HEK293 (cell line): Measurements from ENCODE around the gene KIAA0825.

Experiments used
- KLF9 ChIP-seq: fragments of 450-650 bp; formaldehyde crosslinking; IDR thresholded peaks from 2 replicates; pipeline ENCODE4 v1.5.1; 2016; ENCODE audit warnings: missing biosample characterization, missing genetic modification characterization, low read depth
- SCRT1 ChIP-seq: fragments of 450-650 bp; formaldehyde crosslinking; IDR thresholded peaks from 2 replicates; pipeline ENCODE4 v1.5.1; 2016; ENCODE audit warnings: missing biosample characterization, missing genetic modification characterization, borderline replicate concordance
- SP7 ChIP-seq: fragments of 450-650 bp; formaldehyde crosslinking; IDR thresholded peaks from 2 replicates; pipeline ENCODE4 v1.5.1; 2016; ENCODE audit warnings: missing biosample characterization, missing genetic modification characterization
- TCF7L2 ChIP-seq: IDR thresholded peaks from 2 replicates; pipeline ENCODE4 v1.6.1; 2011; ENCODE audit warnings: low read depth, mild to moderate bottlenecking, inconsistent platforms, low read length, moderate library complexity, borderline replicate concordance
- TRIM28 ChIP-seq: IDR thresholded peaks from 2 replicates; pipeline ENCODE4 v1.6.1; 2011; ENCODE audit warnings: low read length, control low read depth, borderline replicate concordance
- ZNF175 ChIP-seq: fragments of 450-650 bp; formaldehyde crosslinking; IDR thresholded peaks from 2 replicates; pipeline ENCODE4 v1.5.1; 2016; ENCODE audit warnings: missing biosample characterization, missing genetic modification characterization
- ZNF223 ChIP-seq: fragments of 450-650 bp; formaldehyde crosslinking; IDR thresholded peaks from 2 replicates; pipeline ENCODE4 v1.5.1; 2016; ENCODE audit warnings: missing biosample characterization, missing genetic modification characterization
- ZNF76 ChIP-seq: fragments of 450-650 bp; formaldehyde crosslinking; IDR thresholded peaks from 2 replicates; pipeline ENCODE4; 2016; ENCODE audit warnings: low read depth, missing biosample characterization, missing genetic modification characterization, borderline replicate concordance
- TF ChIP-seq, protein P1 (sequence below): fragments of 450-650 bp; formaldehyde crosslinking; IDR thresholded peaks from 2 replicates; pipeline ENCODE4 v1.5.1; 2016; ENCODE audit warnings: missing biosample characterization, missing genetic modification characterization
- TF ChIP-seq, protein P2 (sequence below): fragments of 450-650 bp; formaldehyde crosslinking; IDR thresholded peaks from 2 replicates; pipeline ENCODE4 v1.5.1; 2016; ENCODE audit warnings: missing biosample characterization, missing genetic modification characterization
- TF ChIP-seq, protein P3 (sequence below): fragments of 450-650 bp; formaldehyde crosslinking; IDR thresholded peaks from 2 replicates; pipeline ENCODE4 v1.5.1; 2016; ENCODE audit warnings: missing biosample characterization, missing genetic modification characterization
- TF ChIP-seq, protein P4 (sequence below): fragments of 450-650 bp; formaldehyde crosslinking; IDR thresholded peaks from 2 replicates; pipeline ENCODE4 v1.5.1; 2016; ENCODE audit warnings: missing biosample characterization, missing genetic modification characterization
- TF ChIP-seq, protein P5 (sequence below): fragments of 450-650 bp; formaldehyde crosslinking; optimal IDR thresholded peaks from 2 replicates; pipeline ENCODE3; 2016; ENCODE audit warnings: missing biosample characterization, mild to moderate bottlenecking, missing genetic modification characterization

DNA sequence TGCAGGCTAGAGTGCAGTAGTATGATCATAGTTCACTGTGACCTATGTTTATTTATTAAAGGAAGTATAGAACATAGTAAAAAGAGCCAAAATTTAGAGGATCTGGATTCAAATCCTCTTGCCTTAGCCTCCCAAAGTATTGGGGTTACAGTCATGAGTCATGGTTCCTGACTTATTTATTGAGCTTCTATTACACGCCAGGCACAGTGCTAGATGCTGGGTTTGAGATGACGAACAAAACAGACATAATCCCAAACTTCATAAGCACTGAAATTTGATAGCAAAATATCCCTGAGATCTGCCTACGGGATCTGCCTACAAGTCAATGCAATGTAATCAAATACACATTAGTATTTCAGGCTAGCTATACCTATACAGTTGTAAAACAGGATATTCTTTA, 2.5 kb downstream of the KIAA0825 start:
- TF ChIP-seq TRIM28 = no peak
- TF ChIP-seq KLF9 (tag by site-specific recombination) = no peak
- no peak for TF ChIP-seq ZNF223 (tag by site-specific recombination)
- TF ChIP-seq, protein P1, sequence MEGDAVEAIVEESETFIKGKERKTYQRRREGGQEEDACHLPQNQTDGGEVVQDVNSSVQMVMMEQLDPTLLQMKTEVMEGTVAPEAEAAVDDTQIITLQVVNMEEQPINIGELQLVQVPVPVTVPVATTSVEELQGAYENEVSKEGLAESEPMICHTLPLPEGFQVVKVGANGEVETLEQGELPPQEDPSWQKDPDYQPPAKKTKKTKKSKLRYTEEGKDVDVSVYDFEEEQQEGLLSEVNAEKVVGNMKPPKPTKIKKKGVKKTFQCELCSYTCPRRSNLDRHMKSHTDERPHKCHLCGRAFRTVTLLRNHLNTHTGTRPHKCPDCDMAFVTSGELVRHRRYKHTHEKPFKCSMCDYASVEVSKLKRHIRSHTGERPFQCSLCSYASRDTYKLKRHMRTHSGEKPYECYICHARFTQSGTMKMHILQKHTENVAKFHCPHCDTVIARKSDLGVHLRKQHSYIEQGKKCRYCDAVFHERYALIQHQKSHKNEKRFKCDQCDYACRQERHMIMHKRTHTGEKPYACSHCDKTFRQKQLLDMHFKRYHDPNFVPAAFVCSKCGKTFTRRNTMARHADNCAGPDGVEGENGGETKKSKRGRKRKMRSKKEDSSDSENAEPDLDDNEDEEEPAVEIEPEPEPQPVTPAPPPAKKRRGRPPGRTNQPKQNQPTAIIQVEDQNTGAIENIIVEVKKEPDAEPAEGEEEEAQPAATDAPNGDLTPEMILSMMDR = no peak
- TF ChIP-seq, protein P2, sequence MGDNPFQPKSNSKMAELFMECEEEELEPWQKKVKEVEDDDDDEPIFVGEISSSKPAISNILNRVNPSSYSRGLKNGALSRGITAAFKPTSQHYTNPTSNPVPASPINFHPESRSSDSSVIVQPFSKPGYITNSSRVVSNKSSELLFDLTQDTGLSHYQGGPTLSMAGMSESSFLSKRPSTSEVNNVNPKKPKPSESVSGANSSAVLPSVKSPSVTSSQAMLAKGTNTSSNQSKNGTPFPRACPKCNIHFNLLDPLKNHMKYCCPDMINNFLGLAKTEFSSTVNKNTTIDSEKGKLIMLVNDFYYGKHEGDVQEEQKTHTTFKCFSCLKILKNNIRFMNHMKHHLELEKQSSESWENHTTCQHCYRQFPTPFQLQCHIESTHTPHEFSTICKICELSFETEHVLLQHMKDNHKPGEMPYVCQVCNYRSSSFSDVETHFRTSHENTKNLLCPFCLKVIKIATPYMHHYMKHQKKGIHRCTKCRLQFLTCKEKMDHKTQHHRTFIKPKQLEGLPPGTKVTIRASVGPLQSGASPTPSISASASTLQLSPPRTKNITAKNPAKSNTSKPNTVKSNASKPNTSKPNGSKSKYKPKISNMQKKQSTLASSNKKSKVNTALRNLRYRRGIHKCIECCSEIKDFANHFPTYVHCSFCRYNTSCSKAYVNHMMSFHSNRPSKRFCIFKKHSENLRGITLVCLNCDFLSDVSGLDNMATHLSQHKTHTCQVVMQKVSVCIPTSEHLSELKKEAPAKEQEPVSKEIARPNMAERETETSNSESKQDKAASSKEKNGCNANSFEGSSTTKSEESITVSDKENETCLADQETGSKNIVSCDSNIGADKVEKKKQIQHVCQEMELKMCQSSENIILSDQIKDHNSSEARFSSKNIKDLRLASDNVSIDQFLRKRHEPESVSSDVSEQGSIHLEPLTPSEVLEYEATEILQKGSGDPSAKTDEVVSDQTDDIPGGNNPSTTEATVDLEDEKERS (tag by site-specific recombination) = no peak
- no peak for TF ChIP-seq SP7 (tag by site-specific recombination)
- TF ChIP-seq TCF7L2 = no peak
- TF ChIP-seq, protein P3, sequence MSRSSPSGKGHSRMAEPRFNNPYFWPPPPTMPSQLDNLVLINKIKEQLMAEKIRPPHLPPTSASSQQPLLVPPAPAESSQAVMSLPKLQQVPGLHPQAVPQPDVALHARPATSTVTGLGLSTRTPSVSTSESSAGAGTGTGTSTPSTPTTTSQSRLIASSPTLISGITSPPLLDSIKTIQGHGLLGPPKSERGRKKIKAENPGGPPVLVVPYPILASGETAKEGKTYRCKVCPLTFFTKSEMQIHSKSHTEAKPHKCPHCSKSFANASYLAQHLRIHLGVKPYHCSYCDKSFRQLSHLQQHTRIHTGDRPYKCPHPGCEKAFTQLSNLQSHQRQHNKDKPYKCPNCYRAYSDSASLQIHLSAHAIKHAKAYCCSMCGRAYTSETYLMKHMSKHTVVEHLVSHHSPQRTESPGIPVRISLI (tag by site-specific recombination) = no peak
- TF ChIP-seq ZNF76 = no peak
- TF ChIP-seq, protein P4, sequence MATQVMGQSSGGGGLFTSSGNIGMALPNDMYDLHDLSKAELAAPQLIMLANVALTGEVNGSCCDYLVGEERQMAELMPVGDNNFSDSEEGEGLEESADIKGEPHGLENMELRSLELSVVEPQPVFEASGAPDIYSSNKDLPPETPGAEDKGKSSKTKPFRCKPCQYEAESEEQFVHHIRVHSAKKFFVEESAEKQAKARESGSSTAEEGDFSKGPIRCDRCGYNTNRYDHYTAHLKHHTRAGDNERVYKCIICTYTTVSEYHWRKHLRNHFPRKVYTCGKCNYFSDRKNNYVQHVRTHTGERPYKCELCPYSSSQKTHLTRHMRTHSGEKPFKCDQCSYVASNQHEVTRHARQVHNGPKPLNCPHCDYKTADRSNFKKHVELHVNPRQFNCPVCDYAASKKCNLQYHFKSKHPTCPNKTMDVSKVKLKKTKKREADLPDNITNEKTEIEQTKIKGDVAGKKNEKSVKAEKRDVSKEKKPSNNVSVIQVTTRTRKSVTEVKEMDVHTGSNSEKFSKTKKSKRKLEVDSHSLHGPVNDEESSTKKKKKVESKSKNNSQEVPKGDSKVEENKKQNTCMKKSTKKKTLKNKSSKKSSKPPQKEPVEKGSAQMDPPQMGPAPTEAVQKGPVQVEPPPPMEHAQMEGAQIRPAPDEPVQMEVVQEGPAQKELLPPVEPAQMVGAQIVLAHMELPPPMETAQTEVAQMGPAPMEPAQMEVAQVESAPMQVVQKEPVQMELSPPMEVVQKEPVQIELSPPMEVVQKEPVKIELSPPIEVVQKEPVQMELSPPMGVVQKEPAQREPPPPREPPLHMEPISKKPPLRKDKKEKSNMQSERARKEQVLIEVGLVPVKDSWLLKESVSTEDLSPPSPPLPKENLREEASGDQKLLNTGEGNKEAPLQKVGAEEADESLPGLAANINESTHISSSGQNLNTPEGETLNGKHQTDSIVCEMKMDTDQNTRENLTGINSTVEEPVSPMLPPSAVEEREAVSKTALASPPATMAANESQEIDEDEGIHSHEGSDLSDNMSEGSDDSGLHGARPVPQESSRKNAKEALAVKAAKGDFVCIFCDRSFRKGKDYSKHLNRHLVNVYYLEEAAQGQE (tag by site-specific recombination) = no peak
- TF ChIP-seq SCRT1 = no peak
- TF ChIP-seq ZNF175 (tag by site-specific recombination) = no peak
- TF ChIP-seq, protein P5, sequence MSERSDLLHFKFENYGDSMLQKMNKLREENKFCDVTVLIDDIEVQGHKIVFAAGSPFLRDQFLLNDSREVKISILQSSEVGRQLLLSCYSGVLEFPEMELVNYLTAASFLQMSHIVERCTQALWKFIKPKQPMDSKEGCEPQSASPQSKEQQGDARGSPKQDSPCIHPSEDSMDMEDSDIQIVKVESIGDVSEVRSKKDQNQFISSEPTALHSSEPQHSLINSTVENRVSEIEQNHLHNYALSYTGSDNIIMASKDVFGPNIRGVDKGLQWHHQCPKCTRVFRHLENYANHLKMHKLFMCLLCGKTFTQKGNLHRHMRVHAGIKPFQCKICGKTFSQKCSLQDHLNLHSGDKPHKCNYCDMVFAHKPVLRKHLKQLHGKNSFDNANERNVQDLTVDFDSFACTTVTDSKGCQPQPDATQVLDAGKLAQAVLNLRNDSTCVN (tag by site-specific recombination) = no peak
